ENCODE measurements around the gene TTC28.

TTC28 gene

GRCh38 chr22:28014211-28015045, 665.2 kb downstream of the TTC28 start:
- DNase-seq, result no peak

GRCh38 chr22:28013611-28014010, 666.0 kb downstream of the TTC28 start:
- DNase-seq, result no peak

DNA sequence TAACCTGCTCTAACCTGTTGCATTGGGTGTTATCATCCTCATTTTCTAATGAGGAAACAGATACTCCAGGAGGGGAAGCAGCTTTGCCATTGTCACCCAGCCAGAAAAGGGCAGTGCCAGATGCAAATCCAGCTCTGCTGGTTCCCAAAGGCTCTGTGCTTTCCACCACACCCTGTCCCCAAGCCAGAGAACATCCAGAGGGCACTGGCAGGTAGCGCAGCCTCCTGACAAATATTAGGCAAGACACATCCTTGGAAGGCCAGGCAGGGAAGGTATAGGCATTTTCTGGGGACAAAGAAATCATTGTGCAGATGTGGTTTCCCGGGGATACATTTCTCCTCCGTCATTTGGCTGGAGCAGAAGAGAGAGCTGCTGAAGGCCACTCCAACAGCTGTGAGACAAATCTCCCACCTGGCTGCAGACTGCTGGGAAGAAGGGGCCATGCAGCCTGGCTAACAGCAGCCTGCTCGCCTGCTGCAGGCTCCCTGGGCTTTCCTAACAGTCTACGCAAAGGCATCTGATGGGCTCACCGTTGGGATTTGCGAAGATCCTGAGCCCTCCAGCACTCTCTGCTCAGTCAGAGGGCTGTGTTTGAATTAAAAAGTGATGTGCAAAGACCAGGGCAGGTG, 666.7 kb downstream of the TTC28 start:
- no peak for DNase-seq

GRCh38 chr22:28009272-28009827, 670.3 kb downstream of the TTC28 start:
- DNase-seq, result peak; percentile 35 to 57 (median 50)

GRCh38 chr22:28008649-28009048, 671.0 kb downstream of the TTC28 start:
- no peak for DNase-seq

DNA sequence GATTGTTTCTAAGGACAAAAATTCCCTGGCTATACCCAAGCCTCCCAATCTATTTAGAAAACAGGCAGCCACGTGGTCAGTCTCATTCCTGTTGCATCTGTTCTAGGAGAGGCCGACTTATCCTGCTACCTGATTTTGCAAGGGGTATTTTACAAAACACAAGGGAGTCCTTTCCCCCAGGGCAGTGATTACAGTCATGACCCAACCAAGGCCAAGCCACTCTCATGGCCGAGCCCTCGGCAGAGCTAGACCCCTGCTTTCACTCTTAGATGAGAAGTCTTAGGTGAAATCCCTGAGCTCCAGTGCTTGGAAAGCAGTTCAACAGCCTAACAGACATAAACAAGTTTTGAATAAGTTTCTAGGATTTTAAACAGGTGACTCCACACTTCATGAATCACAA, 671.6 kb downstream of the TTC28 start:
- no peak for DNase-seq

GRCh38 chr22:28006271-28006670, 673.4 kb downstream of the TTC28 start:
- DNase-seq, result no peak

DNA sequence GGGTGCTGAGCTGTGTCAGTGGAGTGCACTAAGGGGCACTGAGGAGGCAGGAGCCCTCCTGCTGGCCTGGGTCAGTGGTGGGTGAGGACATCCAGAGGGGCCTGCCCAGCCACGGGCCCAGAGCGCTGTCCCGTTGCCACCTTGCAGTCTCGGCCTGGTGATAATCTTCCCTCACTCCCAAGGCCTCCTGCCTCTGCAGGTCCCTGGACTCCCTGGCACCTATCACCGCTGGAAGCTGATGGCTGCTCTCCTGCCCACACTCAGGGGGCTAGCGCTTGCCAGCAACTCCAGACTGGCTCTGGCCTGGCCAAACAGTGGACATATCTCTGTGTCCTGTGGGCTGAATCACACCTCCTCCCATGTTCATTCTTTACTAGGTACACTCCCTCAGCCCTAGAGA, 674.1 kb downstream of the TTC28 start:
- no peak for DNase-seq

DNA sequence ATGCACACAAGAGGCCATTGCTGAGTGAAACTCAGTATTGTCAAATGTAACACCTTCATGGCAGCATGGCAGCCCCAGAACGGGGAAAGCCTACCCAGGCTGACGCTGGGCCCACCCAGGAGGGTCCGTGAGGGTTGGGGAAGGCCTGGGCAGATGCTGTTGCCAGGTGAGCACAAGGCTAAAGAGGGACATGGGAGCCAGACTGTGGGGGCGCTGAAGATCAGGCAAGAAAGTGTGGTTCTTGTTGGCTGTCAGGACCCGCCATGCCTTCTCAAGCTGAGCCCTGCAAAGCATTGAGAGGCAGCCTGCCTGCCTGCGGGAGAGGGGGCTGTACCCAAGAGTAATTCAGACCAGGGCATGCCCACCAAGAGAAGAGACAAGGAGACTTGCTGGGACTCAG, 675.6 kb downstream of the TTC28 start:
- DNase-seq, result no peak

DNA sequence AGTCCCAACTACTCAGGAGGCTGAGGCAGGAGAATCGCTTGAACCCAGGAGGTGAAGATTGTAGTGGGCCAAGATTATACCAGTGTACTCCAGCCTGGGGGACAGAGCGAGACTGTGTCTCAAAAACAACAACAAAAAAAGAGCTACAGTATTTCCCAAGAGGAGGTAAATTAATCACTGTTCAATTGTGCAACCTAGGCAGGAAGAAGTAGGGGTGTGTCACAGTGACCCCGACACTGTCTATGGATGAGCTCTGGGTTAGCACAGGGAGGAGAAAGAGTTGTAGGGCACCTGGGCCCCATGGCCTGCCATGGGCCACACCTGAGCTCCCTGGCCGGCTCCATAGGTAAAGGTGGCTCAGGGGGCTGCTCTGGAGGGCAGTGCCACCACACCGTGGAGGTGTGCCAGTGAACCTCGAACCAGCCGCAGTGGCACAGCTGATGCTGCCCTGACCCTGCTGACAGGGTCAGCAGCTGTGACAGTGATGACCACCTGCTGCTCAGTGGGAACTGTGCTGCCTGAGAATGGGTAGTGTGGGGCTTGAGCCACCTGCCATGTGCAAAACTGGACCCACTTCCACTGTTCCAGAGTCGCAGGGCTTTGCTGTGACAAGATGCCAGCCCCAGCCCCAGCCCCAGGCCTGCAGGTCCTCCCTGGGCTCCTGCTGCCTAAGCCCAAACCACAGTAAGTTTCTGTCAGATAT, 676.6 kb downstream of the TTC28 start:
- DNase-seq, result no peak

DNA sequence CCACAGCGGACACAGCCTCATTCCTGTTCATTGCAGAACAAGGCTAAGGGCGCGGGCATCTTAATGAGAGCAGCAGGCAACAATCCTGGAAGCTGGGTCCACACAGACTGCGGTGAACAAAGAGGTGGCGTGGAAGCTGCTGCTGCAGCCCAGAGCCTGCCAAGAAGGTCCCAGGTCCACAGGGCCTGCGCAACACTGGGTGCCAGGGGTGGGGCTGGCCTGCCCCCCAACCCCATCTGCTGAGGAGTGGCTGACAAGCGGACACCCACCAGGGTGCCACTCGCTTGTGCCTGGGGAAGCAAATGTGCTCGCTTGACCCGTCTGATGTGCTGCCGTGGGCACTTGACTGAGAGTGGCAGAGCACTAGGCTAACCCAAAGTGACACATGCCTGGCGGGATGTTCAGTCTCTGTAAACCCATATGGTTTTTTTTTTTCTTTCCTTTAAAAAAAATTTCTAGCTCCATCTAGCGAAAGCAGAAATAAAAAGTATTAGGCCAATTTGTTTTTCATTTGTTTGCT, 677.4 kb downstream of the TTC28 start:
- no peak for DNase-seq

- no peak for DNase-seq
These were observed 678.3 kb downstream of the TTC28 start for GRCh38 chr22:28001171-28001835.

- DNase-seq, result no peak
These were observed 679.3 kb downstream of the TTC28 start for GRCh38 chr22:28000361-28000760.

- no peak for DNase-seq
These were observed 679.8 kb downstream of the TTC28 start for GRCh38 chr22:27999876-28000275.

- no peak for DNase-seq
These were observed 680.9 kb downstream of the TTC28 start for GRCh38 chr22:27998511-27999410.

GRCh38 chr22:27997538-27997937, 682.1 kb downstream of the TTC28 start:
- DNase-seq, result no peak

GRCh38 chr22:27996981-27997380, 682.7 kb downstream of the TTC28 start:
- DNase-seq, result no peak

- DNase-seq, result no peak
These were observed 683.1 kb downstream of the TTC28 start for GRCh38 chr22:27996529-27996925.

DNA sequence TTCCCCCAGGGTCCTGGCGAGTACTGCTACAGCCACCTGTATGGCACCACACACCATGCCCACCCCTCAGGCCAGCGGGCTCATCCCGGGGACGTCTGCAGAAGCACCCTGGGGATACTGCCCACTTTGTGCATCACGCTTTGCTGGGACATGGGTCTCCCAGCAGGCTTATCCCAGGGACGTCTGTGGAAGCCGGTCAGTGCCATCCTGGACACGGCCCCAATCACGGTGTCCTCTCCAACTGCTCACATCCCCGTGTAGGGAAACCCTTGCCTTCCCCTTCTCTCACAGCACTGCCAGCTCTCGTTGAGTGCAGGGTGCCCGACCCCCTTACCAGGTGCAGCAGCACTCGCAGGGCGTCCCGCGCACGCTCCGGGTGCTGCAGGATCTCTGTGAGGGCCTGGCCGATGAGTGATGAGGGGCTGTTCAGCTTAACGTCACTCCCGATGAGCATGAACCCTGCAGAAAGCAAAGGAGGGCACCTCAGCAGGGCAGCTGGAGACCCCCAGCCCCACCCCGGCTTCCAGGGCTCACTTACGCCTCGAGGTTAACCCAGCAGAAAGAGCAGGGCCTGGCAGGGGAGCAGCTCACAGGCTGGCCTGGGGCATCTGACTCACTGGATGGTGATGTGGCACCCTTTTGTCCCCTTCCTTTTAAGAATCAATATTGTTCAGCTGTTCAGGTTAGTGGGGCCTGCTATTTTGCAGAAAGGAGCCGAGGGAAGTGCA, 683.7 kb downstream of the TTC28 start:
- no peak for DNase-seq

- no peak for DNase-seq
These were observed 684.9 kb downstream of the TTC28 start for GRCh38 chr22:27994481-27995331.
